Measurements from ENCODE around the gene SHTN1. TPM values are rescaled to one million over a fixed set of nuclear protein-coding genes. Genes with fewer than 3 reads are reported as not detected.

Gene SHTN1
- total and polyA plus RNA-seq, 5 donors, result 1.5 to 7.9 (median 6.0) TPM

DNA sequence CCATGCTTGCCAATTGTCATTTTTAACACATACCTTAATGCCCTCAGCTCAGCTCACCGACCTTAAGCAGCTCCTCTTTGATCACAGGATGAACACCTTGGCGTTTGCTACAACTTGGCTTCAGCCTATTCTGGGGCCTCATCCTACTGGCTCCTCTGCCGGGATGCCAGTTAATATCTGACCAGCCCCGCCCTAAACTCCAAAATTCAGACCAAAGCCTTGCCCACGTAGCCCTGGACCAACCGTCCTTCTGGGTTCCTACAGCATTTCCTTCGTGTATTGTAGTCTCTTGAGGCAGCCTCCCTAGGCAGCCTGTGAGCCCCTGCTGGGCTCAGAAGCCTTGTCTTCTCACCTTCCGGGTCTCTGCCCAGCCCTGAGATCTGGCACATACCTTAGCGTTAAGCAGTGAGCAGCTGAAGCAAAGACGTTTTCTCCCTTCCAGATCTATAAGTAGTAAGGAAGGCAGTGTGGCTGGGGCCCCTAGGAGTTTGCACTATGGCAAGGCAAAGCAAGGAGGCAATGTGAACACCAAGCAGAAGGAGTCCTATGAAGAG lies 154.9 kb downstream of the SHTN1 start:
- peak in 1 of 2 donors; percentile 7 for ATAC-seq
- H3K4me1 ChIP-seq (ENCODE audit: control insufficient read depth, insufficient read depth, low read length), result peaks cover 9% of the 10 kb centered on the region

DNA sequence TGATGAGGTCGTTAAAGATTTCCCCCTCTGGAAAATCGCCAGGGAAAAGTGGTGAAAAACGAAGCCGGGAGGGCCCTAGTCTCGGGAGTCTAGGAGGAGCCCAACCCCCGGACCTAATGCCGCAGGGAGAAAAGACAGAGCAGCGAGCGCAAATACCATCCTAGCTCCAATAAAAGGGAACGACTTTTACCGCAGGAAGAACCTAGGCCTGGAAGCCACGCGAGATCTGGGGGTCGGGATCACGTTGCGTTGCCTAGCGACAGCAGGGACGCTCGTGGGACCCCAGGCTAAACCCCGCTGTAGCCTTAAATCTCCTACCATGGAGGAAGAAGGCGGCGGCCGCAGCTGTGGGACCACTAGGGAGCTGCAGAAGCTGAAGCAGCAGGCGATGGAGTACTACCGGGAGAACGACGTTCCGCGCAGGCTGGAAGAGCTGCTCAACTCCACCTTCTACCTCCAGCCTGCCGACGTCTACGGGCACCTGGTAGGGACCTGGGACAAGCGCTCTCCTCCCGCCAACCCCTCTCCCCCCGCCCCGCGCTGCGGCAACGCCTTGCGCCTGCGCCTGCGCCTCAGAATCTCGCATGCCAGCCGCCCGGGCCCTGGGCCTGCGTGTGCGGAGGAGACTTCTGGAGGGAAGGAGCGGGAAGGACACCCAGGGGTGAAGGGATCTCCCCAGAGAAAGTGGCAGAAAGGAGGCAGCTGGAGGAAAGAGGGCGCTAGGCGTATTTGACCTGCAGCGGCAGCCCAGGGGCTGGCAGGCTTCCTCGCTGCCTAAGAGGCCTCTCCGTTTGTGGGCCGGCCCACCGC lies 155.5 kb downstream of the SHTN1 start, which contains the start of gene ENO4:
ENO4 (plus strand) TSS at position 252 of the 810 bp plus-strand sequence; CDS start at position 320, 68 bp downstream.
- Histone ChIP-seq H3K4me1 (ENCODE audit: control insufficient read depth, insufficient read depth, low read length) (peaks cover 9% of the 10 kb centered on the region), H3K4me3 (ENCODE audit: low read length) (peak within 1 kb of the TSS; percentile 87), H3K9me3 (ENCODE audit: control insufficient read depth, low read length) (no peaks in the 10 kb centered on the region), H3K27ac (ENCODE audit: low read length) (peak within 1 kb of the TSS; percentile 14), H3K27me3 (ENCODE audit: control insufficient read depth, insufficient read depth) (no peaks in the 10 kb centered on the region)
- WGBS, result 2% methylated on average over 55 of the region's 55 CpGs
- intact Hi-C loops (cut with DNase I), result no loop called here
- ATAC-seq (peak; percentile 92), DNase-seq (peak; percentile 69 to 89 (median 88))

More for the DNA sequence above, 154.9 kb downstream of the SHTN1 start:
- DNase-seq, result no peak
- Histone ChIP-seq H3K4me3 (ENCODE audit: low read length) (peak overlapping the region; percentile 87), H3K27ac (ENCODE audit: low read length) (peak overlapping the region; percentile 14), H3K9me3 (ENCODE audit: control insufficient read depth, low read length) (no peaks in the 10 kb centered on the region), H3K27me3 (ENCODE audit: control insufficient read depth, insufficient read depth) (no peaks in the 10 kb centered on the region)
- intact Hi-C loops (cut with DNase I), result no loop called here
- 32% methylated on average over 10 of the region's 10 CpGs for whole genome bisulfite sequencing

DNA sequence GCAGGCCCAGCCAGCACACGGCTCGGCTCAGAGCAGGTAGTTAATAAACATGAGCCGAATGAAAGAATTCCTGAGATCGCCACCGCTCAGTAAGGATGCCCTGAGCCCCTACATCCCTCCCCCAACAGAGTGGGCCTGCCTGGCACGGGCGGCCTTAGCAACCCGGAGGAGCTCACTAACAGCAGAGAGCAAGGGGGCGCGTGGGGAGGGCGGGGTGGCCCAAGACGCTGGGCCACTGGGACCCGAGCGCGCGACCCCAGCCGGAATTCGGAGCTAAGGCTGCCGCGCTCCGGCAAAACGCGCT lies 156.1 kb downstream of the SHTN1 start:
- Histone ChIP-seq H3K4me3 (ENCODE audit: low read length) (peak overlapping the region; percentile 87), H3K27ac (ENCODE audit: low read length) (peak overlapping the region; percentile 12), H3K9me3 (ENCODE audit: control insufficient read depth, low read length) (no peaks in the 10 kb centered on the region), H3K4me1 (ENCODE audit: control insufficient read depth, insufficient read depth, low read length) (peaks cover 9% of the 10 kb centered on the region), H3K27me3 (ENCODE audit: control insufficient read depth, insufficient read depth) (no peaks in the 10 kb centered on the region)
- 2% methylated on average over 23 of the region's 23 CpGs for WGBS
- ATAC-seq, result peak; percentile 27 to 47
- intact Hi-C loops (cut with DNase I), result no loop called here
- peak in 1 of 3 donors; percentile 62 for DNase-seq

DNA sequence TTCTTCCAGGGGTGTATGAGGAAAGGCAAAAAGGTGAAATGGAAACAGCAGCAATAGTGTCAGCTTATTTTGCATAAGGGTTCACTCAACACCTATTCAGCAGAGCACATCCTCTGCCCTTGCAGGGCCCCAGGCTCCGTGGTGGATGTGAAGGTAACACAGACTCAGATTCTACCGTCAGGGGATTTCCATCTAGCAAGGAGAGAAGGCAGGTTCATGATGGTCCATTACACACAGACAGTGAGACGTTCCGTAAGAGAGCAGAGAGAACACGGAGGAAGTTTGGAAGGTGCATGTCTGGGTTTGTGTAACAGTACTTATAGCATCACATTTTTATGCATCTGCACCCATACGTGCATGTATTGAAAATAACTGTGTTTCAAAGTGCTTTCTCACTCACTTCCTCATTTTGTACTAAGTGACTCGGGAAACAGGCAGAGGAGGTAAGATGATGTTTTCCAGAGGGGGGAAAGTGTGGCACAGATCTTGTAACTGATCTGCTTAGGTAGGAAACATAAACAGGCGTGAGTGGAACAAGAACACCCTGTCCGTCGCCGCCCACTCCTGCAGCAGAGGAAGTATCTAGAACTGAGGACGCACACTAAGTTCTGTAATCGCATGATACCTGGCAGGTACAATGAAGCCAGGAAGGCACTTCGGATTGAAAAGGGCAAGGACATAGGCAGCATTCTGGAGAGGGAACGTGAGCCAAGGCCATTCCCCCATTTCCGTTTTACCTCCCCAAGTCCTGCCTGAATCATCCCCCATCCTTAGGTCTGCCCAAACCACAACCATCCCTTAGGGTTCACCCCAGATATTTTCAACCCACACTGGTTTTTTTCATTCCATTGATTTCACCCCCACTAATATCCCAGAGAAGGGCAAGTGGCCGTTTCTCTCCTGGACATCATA lies 156.7 kb downstream of the SHTN1 start:
- DNase-seq (no peak), ATAC-seq (no peak)
- Histone ChIP-seq H3K4me1 (ENCODE audit: control insufficient read depth, insufficient read depth, low read length) (peaks cover 9% of the 10 kb centered on the region), H3K27ac (ENCODE audit: low read length) (no peak overlapping the region), H3K4me3 (ENCODE audit: low read length) (peak overlapping the region; percentile 87), H3K27me3 (ENCODE audit: control insufficient read depth, insufficient read depth) (no peaks in the 10 kb centered on the region), H3K9me3 (ENCODE audit: control insufficient read depth, low read length) (no peaks in the 10 kb centered on the region)
- 67% methylated on average over 17 of the region's 17 CpGs for WGBS
- intact Hi-C loops (cut with DNase I), result no loop called here

DNA sequence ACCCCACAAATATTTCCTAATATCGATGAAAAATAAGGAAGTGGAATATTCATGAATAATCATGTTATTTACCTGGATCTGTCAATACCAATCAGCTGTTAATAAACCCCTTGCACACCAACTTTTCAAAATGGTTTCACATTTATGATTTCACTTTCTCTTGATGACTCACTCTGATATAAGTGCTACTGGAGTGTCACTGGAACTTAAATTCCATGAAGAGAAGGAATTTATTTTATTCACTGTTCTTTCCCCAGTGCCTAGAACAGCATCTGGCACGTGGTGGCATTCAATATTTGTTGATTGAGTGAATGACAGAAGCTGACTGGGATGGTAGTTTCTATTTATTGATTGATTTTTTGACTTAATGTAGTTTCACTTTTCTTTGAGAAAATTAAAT lies 159.2 kb downstream of the SHTN1 start:
- Histone ChIP-seq H3K27me3 (ENCODE audit: control insufficient read depth, insufficient read depth) (no peaks in the 10 kb centered on the region), H3K4me1 (ENCODE audit: control insufficient read depth, insufficient read depth, low read length) (peaks cover 9% of the 10 kb centered on the region), H3K9me3 (ENCODE audit: control insufficient read depth, low read length) (no peaks in the 10 kb centered on the region), H3K4me3 (ENCODE audit: low read length) (no peak overlapping the region), H3K27ac (ENCODE audit: low read length) (no peak overlapping the region)
- ATAC-seq (no peak), DNase-seq (no peak)
- intact Hi-C loops (cut with DNase I), result no loop called here
- WGBS, result 56% methylated on average over 2 of the region's 2 CpGs

DNA sequence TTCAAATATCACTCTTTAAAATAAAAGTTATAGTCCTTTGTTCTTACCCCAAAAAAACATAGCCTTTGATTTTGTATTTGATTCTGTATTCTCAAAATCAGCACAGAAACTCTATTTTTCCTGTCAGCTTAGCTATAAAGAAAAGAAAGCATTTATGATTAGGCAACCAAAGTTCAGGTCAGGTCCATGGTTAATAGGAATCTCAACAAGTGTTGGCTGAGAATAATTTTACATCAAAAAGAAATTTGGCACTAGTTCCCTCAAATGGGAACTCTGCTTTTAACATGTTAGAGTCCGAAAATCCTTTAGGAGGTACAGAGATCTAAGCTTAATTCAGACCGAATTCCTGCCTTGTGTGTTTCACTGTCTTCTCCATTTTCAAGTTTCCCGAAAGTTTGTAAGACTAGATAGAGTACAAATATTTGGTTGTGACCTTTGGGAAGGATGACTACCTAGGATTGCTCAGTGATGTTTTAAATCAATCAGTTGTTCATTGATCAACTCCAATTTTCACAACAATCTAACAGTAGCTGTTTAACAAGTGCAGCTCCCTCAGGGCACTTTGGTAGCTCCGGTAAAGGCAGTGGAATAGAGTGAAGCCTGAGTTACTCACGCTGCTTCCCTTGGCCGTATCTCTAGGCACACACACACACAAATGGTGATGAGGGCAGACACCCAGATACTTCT lies 164.5 kb downstream of the SHTN1 start:
- H3K4me1 ChIP-seq (ENCODE audit: control insufficient read depth, insufficient read depth, low read length), result no peaks in the 10 kb centered on the region
- no peak overlapping the region for H3K27ac ChIP-seq (ENCODE audit: low read length)
- H3K9me3 ChIP-seq (ENCODE audit: control insufficient read depth, low read length), result no peaks in the 10 kb centered on the region
- H3K27me3 ChIP-seq (ENCODE audit: control insufficient read depth, insufficient read depth), result no peaks in the 10 kb centered on the region
- WGBS, result 85% methylated on average over 6 of the region's 6 CpGs
- intact Hi-C loops (cut with DNase I), result no loop called here
- H3K4me3 ChIP-seq (ENCODE audit: low read length), result no peak overlapping the region
- ATAC-seq (no peak), DNase-seq (no peak)

DNA sequence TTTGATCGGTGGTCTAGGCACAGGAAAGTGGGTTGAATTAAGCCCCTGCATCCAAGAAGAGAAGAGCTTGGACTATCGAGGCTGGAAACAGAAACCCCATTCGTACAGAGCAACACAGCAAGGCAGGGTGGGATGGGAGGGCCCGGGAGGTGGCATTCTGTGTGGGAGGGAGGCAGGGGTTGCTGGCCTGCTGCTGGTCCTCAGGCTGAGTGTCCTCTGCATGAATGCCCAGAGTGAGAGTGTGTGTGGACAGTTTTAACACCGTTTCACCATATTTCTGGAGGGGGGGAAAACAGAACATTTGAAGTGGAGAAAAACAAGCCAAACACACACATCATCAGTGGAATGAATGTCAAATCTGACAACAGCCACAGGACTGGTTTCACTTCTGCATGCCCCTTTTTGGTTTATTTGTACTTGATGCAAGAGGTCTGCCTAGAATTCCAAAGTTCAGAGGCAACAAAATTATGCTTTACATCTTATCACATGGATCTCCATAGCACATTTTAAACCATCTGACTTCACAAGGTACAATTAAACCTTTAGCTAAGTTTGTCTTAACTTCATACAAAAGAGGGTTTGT lies 166.8 kb downstream of the SHTN1 start:
- intact Hi-C loops (cut with DNase I), result no loop called here
- H3K27ac ChIP-seq (ENCODE audit: low read length), result no peak overlapping the region
- H3K27me3 ChIP-seq (ENCODE audit: control insufficient read depth, insufficient read depth), result no peaks in the 10 kb centered on the region
- DNase-seq (no peak), ATAC-seq (no peak)
- 62% methylated on average over 5 of the region's 5 CpGs for WGBS
- no peak overlapping the region for H3K4me3 ChIP-seq (ENCODE audit: low read length)
- no peaks in the 10 kb centered on the region for H3K9me3 ChIP-seq (ENCODE audit: control insufficient read depth, low read length)
- H3K4me1 ChIP-seq (ENCODE audit: control insufficient read depth, insufficient read depth, low read length), result no peaks in the 10 kb centered on the region

DNA sequence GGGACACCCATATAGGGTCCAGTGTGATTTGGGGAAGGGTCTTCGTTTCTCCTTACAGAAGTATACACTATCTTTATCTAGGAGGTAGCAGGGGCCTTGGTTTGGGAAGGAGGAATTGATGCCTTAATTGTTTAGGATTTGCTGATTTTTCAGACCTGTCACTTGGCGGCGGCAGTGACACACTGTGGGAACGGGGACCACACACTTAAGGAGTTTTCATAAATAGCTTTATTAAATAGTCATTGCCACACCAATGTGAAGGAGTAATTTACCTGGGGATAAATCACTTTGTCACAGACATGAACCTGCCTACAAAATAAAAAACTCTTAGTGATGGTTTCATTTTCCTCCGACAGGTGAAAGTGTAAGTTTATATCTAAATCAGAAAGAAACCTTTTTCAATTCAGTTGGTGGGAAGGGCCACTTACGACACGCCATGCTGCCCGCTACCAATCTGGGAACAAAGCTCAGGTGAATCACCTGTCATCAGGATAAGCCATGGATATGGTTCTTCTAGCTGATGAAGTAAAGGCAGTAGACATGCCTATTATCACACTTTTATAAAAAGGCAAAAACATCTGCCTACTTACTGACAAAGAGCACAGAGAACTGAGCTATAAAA lies 168.0 kb downstream of the SHTN1 start:
- Histone ChIP-seq H3K4me3 (ENCODE audit: low read length) (no peak overlapping the region), H3K9me3 (ENCODE audit: control insufficient read depth, low read length) (no peaks in the 10 kb centered on the region), H3K27ac (ENCODE audit: low read length) (no peak overlapping the region), H3K4me1 (ENCODE audit: control insufficient read depth, insufficient read depth, low read length) (no peaks in the 10 kb centered on the region), H3K27me3 (ENCODE audit: control insufficient read depth, insufficient read depth) (no peaks in the 10 kb centered on the region)
- no peak for ATAC-seq
- intact Hi-C loops (cut with DNase I), result no loop called here
- no peak for DNase-seq
- 71% methylated on average over 8 of the region's 8 CpGs for WGBS

DNA sequence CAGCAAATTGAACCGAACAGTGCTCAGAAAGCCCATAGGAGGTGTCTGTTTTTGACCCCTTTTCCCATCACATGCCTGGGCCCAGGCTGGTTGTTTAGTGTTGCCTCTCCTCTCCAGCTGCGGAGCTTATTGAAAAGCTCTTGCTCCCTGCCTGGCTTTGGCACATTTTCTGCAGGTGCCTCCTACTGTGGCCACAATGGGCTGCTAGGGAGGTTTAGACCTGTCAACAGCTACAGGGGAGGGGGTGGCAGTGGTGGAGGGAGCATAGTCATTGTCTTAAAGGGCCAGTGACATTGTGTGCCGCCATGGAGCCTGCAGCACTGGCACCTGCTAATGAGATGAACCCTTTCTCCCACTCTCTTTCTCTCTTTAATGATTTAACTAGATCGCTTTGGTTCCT lies 168.9 kb downstream of the SHTN1 start:
- H3K27ac ChIP-seq (ENCODE audit: low read length), result no peak overlapping the region
- intact Hi-C loops (cut with DNase I), result no loop called here

DNA sequence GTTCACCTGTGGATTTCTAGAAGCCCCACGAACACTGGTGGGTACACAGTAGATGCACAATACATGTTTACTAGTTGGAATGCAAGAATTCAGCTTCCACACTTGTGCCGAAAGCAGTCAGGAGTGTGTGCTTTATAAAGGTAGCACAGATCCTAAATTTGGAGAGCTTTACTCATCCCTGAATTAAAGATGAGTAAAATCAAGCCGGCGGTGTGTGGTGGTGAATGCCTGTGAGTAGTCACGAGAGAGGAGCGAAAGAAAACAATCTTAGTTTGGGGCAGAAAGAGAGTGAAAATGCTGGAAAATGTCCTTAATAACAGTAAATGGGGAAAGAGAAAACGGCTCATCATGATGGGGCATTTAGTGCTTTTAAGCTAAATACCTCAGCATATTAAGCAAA lies 169.3 kb downstream of the SHTN1 start:
- no peak for ATAC-seq

More for the DNA sequence above, 168.9 kb downstream of the SHTN1 start:
- Histone ChIP-seq H3K27me3 (ENCODE audit: control insufficient read depth, insufficient read depth) (no peaks in the 10 kb centered on the region), H3K9me3 (ENCODE audit: control insufficient read depth, low read length) (no peaks in the 10 kb centered on the region), H3K4me3 (ENCODE audit: low read length) (no peak overlapping the region), H3K4me1 (ENCODE audit: control insufficient read depth, insufficient read depth, low read length) (no peaks in the 10 kb centered on the region)
- ATAC-seq (no peak), DNase-seq (no peak)
- 35% methylated on average over 4 of the region's 4 CpGs for WGBS

More for the DNA sequence above, 169.3 kb downstream of the SHTN1 start:
- Histone ChIP-seq H3K27ac (ENCODE audit: low read length) (no peak overlapping the region), H3K9me3 (ENCODE audit: control insufficient read depth, low read length) (no peaks in the 10 kb centered on the region), H3K27me3 (ENCODE audit: control insufficient read depth, insufficient read depth) (no peaks in the 10 kb centered on the region), H3K4me1 (ENCODE audit: control insufficient read depth, insufficient read depth, low read length) (no peaks in the 10 kb centered on the region), H3K4me3 (ENCODE audit: low read length) (no peak overlapping the region)
- intact Hi-C loops (cut with DNase I), result no loop called here
- no peak for DNase-seq
- WGBS, result 61% methylated on average over 7 of the region's 7 CpGs

All from right cardiac atrium (tissue), 5 donors.